ENCODE data around the gene SLC29A3.
A peak's percentile ranks its signal among the peaks of the same experiment; 100 is the strongest.

DNA sequence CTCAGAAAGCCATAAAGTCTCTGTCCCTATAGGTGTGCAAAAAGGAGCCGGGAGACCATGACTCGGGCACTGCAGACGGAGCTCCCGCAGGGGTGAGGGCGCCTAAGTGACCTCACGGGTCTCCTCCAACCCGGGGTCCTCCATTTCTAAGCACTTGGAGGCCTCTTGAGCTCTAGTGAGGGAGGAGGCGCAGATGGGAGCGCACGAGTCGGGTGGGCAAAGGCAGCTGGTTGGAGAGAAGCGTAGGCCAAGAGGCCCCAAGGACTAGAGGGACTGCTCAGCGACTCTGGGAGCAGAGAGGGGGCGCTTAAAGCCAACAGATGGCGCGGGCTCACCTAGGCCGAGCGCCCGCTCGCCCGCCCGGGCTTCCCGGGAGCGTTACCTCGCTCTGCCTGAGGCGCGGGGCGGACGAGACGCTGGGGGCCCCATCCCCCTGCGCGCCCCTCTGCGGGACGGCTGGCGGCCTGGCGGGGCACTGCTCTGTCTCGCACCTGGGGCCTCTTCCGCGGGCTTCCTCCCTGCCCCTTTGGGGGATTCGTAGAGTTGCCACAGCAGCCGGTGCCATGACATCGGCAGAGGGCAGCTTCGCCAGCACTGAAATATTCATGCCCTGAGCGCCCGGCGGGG lies 77.1 kb downstream of the SLC29A3 start:
- TF ChIP-seq CTCF (conservative IDR thresholded peaks at IDR 0.05; ENCODE audit: low read depth in 2 of 2): peak in 1 of 2 experiments; percentile 79; a peak in 3 of 4 replicates
- no peak for TF ChIP-seq EZH2 (IDR thresholded peaks at IDR 0.05; ENCODE audit: low read depth, unreplicated experiment)
- no peak for TF ChIP-seq NANOG (IDR thresholded peaks at IDR 0.05; ENCODE audit: borderline replicate concordance)
- no peak for TF ChIP-seq POLR2AphosphoS5 (IDR thresholded peaks at IDR 0.05; ENCODE audit: low read depth)
- TF ChIP-seq REST (IDR thresholded peaks at IDR 0.05; ENCODE audit: unreplicated experiment): no peak
- TF ChIP-seq JUNB (IDR thresholded peaks at IDR 0.05; ENCODE audit: unreplicated experiment): no peak
- no peak for TF ChIP-seq EZH2phosphoT487 (IDR thresholded peaks at IDR 0.05; ENCODE audit: unreplicated experiment)
- TF ChIP-seq, protein P1, sequence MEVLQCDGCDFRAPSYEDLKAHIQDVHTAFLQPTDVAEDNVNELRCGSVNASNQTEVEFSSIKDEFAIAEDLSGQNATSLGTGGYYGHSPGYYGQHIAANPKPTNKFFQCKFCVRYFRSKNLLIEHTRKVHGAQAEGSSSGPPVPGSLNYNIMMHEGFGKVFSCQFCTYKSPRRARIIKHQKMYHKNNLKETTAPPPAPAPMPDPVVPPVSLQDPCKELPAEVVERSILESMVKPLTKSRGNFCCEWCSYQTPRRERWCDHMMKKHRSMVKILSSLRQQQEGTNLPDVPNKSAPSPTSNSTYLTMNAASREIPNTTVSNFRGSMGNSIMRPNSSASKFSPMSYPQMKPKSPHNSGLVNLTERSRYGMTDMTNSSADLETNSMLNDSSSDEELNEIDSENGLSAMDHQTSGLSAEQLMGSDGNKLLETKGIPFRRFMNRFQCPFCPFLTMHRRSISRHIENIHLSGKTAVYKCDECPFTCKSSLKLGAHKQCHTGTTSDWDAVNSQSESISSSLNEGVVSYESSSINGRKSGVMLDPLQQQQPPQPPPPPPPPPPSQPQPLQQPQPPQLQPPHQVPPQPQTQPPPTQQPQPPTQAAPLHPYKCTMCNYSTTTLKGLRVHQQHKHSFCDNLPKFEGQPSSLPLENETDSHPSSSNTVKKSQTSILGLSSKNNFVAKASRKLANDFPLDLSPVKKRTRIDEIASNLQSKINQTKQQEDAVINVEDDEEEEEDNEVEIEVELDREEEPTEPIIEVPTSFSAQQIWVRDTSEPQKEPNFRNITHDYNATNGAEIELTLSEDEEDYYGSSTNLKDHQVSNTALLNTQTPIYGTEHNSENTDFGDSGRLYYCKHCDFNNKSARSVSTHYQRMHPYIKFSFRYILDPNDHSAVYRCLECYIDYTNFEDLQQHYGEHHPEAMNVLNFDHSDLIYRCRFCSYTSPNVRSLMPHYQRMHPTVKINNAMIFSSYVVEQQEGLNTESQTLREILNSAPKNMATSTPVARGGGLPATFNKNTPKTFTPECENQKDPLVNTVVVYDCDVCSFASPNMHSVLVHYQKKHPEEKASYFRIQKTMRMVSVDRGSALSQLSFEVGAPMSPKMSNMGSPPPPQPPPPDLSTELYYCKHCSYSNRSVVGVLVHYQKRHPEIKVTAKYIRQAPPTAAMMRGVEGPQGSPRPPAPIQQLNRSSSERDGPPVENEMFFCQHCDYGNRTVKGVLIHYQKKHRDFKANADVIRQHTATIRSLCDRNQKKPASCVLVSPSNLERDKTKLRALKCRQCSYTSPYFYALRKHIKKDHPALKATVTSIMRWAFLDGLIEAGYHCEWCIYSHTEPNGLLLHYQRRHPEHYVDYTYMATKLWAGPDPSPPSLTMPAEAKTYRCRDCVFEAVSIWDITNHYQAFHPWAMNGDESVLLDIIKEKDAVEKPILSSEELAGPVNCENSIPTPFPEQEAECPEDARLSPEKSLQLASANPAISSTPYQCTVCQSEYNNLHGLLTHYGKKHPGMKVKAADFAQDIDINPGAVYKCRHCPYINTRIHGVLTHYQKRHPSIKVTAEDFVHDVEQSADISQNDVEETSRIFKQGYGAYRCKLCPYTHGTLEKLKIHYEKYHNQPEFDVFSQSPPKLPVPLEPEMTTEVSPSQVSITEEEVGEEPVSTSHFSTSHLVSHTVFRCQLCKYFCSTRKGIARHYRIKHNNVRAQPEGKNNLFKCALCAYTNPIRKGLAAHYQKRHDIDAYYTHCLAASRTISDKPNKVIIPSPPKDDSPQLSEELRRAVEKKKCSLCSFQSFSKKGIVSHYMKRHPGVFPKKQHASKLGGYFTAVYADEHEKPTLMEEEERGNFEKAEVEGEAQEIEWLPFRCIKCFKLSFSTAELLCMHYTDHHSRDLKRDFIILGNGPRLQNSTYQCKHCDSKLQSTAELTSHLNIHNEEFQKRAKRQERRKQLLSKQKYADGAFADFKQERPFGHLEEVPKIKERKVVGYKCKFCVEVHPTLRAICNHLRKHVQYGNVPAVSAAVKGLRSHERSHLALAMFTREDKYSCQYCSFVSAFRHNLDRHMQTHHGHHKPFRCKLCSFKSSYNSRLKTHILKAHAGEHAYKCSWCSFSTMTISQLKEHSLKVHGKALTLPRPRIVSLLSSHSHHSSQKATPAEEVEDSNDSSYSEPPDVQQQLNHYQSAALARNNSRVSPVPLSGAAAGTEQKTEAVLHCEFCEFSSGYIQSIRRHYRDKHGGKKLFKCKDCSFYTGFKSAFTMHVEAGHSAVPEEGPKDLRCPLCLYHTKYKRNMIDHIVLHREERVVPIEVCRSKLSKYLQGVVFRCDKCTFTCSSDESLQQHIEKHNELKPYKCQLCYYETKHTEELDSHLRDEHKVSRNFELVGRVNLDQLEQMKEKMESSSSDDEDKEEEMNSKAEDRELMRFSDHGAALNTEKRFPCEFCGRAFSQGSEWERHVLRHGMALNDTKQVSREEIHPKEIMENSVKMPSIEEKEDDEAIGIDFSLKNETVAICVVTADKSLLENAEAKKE (CRISPR knock-in tag; IDR thresholded peaks at IDR 0.05): no peak
- TF ChIP-seq ZNF331 (CRISPR knock-in tag; IDR thresholded peaks at IDR 0.05; ENCODE audit: low read depth): no peak

Measured in GM23338 (cell line).